ENCODE results near the gene CIBAR2. TPM values are rescaled to one million over a fixed set of nuclear protein-coding genes. Genes with fewer than 3 reads are reported as not detected.

The CIBAR2 gene
- total and polyA plus RNA-seq, 9 of the 15 experiments (the other 6 are each of a cell fraction or from before 2014, with no cell fraction given) = not detected

GRCh38 chr16:85123891-85124635 is 11.8 kb upstream of the CIBAR2 start:
- in situ Hi-C loops (cut with MboI) = loop anchor here (25.0 kb wide), 1 partner anchor 888 kb away; no protein-coding TSS in a partner anchor
- TF ChIP-seq CHD1 (IDR thresholded peaks at IDR 0.05; ENCODE audit: low read length) (no peak), CBFB (CRISPR knock-in tag; IDR thresholded peaks at IDR 0.05) (no peak), ARID2 (IDR thresholded peaks at IDR 0.05) (no peak), FOXK1 (CRISPR knock-in tag; IDR thresholded peaks at IDR 0.05; ENCODE audit: borderline replicate concordance) (no peak), RFX7 (CRISPR knock-in tag; IDR thresholded peaks at IDR 0.05) (no peak), ZNF408 (CRISPR knock-in tag; IDR thresholded peaks at IDR 0.05; ENCODE audit: low read depth) (no peak), EWSR1 (IDR thresholded peaks at IDR 0.05; ENCODE audit: borderline replicate concordance, low read depth, partially characterized antibody) (no peak), ZNF347 (CRISPR knock-in tag; IDR thresholded peaks at IDR 0.05; ENCODE audit: low read depth) (no peak), SREBF2 (CRISPR knock-in tag; IDR thresholded peaks at IDR 0.05) (no peak)
- TF ChIP-seq, protein P1, sequence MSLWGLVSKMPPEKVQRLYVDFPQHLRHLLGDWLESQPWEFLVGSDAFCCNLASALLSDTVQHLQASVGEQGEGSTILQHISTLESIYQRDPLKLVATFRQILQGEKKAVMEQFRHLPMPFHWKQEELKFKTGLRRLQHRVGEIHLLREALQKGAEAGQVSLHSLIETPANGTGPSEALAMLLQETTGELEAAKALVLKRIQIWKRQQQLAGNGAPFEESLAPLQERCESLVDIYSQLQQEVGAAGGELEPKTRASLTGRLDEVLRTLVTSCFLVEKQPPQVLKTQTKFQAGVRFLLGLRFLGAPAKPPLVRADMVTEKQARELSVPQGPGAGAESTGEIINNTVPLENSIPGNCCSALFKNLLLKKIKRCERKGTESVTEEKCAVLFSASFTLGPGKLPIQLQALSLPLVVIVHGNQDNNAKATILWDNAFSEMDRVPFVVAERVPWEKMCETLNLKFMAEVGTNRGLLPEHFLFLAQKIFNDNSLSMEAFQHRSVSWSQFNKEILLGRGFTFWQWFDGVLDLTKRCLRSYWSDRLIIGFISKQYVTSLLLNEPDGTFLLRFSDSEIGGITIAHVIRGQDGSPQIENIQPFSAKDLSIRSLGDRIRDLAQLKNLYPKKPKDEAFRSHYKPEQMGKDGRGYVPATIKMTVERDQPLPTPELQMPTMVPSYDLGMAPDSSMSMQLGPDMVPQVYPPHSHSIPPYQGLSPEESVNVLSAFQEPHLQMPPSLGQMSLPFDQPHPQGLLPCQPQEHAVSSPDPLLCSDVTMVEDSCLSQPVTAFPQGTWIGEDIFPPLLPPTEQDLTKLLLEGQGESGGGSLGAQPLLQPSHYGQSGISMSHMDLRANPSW (CRISPR knock-in tag; IDR thresholded peaks at IDR 0.05) = no peak
- TF ChIP-seq, protein P2, sequence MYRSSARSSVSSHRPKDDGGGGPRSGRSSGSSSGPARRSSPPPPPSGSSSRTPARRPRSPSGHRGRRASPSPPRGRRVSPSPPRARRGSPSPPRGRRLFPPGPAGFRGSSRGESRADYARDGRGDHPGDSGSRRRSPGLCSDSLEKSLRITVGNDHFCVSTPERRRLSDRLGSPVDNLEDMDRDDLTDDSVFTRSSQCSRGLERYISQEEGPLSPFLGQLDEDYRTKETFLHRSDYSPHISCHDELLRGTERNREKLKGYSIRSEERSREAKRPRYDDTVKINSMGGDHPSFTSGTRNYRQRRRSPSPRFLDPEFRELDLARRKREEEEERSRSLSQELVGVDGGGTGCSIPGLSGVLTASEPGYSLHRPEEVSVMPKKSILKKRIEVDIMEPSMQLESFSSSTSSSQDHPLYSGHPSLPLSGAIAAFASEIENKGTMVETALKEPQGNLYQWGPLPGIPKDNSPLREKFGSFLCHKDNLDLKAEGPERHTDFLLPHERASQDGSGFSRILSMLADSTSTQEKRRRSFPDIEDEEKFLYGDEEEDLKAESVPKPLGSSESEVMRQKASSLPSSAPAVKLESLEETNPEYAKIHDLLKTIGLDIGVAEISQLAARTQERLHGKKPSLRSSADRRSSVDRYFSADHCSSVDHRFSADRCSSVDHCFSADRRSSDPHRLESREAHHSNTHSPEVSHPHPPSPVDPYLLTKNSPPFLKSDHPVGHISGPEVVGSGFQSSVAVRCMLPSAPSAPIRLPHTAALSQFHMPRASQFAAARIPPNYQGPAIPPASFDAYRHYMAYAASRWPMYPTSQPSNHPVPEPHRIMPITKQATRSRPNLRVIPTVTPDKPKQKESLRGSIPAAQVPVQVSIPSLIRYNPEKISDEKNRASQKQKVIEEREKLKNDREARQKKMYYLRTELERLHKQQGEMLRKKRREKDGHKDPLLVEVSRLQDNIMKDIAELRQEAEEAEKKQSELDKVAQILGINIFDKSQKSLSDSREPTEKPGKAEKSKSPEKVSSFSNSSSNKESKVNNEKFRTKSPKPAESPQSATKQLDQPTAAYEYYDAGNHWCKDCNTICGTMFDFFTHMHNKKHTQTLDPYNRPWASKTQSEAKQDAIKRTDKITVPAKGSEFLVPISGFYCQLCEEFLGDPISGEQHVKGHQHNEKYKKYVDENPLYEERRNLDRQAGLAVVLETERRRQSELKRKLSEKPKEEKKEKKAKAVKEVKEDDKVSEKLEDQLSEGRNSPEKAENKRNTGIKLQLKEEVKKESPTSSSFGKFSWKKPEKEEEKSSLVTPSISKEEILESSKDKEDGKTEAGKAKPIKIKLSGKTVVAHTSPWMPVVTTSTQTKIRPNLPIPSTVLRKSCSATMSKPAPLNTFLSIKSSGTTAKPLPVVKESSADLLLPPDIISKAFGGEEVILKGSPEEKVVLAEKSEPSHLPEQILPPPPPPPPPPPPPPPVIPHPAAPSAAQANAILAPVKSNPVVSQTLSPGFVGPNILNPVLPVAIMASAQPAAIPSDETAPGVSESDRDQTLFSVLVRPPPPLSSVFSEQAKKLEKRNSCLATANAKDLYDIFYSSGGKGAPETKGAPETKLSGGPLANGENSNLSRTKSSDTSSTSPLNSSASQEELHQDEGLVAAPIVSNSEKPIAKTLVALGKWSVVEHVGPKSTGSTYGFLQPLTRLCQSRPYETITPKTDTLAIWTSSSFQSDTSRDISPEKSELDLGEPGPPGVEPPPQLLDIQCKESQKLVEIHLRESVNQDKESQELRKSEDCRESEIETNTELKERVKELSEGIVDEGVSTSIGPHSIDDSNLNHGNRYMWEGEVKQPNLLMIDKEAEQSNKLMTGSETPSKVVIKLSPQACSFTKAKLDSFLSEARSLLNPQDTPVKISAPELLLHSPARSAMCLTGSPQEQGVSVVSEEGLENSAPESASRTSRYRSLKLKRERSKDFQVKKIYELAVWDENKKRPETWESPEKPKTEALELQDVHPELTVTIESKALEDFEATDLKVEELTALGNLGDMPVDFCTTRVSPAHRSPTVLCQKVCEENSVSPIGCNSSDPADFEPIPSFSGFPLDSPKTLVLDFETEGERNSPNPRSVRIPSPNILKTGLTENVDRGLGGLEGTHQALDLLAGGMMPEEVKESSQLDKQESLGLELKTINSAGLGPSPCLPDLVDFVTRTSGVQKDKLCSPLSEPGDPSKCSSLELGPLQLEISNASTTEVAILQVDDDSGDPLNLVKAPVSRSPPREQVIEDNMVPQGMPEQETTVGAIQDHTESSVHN (IDR thresholded peaks at IDR 0.05; ENCODE audit: borderline replicate concordance in 1 of 2, low read depth in 1 of 2) = no peak

More at GRCh38 chr16:85123891-85124635, 11.8 kb upstream of the CIBAR2 start:
- Histone ChIP-seq H3K79me2 (ENCODE audit: control insufficient read depth, insufficient read depth, low read length) (no peaks in the 10 kb centered on the region), H4K20me1 (replicated peaks; ENCODE audit: control insufficient read depth, insufficient read depth, low read length) (no peaks in the 10 kb centered on the region; the same call in 1 of the 2 replicates), H3K9me3 (replicated peaks; ENCODE audit: control insufficient read depth, insufficient read depth, low read depth, low read length) (peaks cover 3% of the 10 kb centered on the region; the same call in 1 of the 2 replicates), H3K4me3 (no peak overlapping the region), H2AFZ (ENCODE audit: low read depth, low read length) (peak overlapping the region; percentile 25; the same call in 1 of the 2 replicates), H3K9ac (ENCODE audit: insufficient read depth in 1 of 2, low read depth in 2 of 2, low read length in 2 of 2) (peak overlapping the region in 1 of 2 experiments; percentile 51; a peak in 1 of 4 replicates), H3K36me3 (ENCODE audit: control insufficient read depth, insufficient read depth, low read length) (no peaks in the 10 kb centered on the region), H3K4me2 (ENCODE audit: insufficient read depth, low read length) (no peak overlapping the region), H3K4me1 (replicated peaks in 1 of 2; ENCODE audit: control insufficient read depth in 2 of 2, insufficient read depth in 2 of 2, low read length in 2 of 2) (peaks cover 9 to 22% of the 10 kb centered on the region in 2 experiments), H3K9me1 (ENCODE audit: control insufficient read depth, insufficient read depth, low read length) (no peaks in the 10 kb centered on the region), H3K27me3 (ENCODE audit: control insufficient read depth in 2 of 2, insufficient read depth in 2 of 2, low read length in 2 of 2) (peaks cover 7 to 18% of the 10 kb centered on the region in 2 experiments; a peak in 3 of 5 replicates), H3K27ac (ENCODE audit: extremely low read depth, low read depth, low read length) (no peak overlapping the region)
- intact Hi-C loops (cut with micrococcal nuclease) = no loop called here
- CTCF ChIA-PET (ENCODE audit: low intra/inter-chr PET ratio) = no interaction called here
- POLR2A ChIA-PET = no interaction called here
- no peak for ATAC-seq
- DNase-seq (ENCODE audit: extremely low read depth in 1 of 4, low spot score in 3 of 4) = no peak
- WGBS (ENCODE audit: insufficient coverage, low coverage, missing lambda C conversion rate) = 58% methylated on average over 24 of the region's 34 CpGs
- no peak for FAIRE-seq
- no TSS peak for BruUV-seq (replicated peaks)

Data from K562 (cell line).